ENCODE results near the gene VAT1L.
A peak's percentile ranks its signal among the peaks of the same experiment; 100 is the strongest.

VAT1L gene

DNA sequence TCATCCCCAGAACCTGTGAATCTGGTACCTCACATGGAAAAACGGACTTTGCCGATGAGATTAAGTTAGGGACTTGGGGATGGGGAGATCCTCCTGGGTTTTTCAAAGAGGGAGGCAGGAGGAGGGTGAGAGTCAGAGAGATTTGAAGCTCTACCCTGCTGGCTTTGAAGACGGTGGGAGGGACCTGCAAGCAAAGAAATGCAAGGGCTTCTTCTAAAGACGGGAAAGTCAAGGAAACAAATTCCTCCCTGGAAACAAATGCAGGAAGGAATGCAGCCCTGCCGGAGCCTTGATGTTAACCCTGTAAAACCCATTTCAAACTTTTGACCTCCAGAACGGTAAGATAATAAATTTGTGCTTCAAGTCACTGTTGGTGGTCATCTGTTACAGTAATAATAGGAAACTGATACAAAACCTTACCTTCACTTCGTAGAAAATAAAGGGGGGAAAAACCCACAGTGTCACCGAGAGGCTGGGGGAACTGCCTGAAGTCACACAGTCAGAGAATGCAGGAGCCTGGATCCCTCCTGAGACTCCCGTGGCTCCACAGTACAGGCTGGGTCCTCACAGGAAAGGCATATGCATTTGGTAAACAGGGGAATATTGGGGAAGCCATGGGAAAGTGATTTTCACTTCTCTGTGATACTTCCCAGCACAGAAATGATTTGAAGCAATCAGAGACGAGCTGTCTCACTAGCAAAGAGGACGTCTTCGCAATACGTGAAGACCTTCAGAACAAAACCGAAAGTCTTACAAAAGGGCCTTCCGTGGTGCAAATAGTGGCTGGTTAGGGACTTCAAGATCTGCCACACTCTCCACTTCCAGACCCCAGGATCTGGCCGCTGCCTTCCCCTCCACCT lies 175.1 kb downstream of the VAT1L start:
- DNase-seq (ENCODE audit: low read depth): peak; percentile 73
- H3K4me3 ChIP-seq (ENCODE audit: low read depth, low read length): peak overlapping the region; percentile 37
- TF ChIP-seq, protein P1, sequence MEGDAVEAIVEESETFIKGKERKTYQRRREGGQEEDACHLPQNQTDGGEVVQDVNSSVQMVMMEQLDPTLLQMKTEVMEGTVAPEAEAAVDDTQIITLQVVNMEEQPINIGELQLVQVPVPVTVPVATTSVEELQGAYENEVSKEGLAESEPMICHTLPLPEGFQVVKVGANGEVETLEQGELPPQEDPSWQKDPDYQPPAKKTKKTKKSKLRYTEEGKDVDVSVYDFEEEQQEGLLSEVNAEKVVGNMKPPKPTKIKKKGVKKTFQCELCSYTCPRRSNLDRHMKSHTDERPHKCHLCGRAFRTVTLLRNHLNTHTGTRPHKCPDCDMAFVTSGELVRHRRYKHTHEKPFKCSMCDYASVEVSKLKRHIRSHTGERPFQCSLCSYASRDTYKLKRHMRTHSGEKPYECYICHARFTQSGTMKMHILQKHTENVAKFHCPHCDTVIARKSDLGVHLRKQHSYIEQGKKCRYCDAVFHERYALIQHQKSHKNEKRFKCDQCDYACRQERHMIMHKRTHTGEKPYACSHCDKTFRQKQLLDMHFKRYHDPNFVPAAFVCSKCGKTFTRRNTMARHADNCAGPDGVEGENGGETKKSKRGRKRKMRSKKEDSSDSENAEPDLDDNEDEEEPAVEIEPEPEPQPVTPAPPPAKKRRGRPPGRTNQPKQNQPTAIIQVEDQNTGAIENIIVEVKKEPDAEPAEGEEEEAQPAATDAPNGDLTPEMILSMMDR (IDR thresholded peaks at IDR 0.05; ENCODE audit: insufficient read depth, low read depth, low read length, missing control alignments): no peak

DNA sequence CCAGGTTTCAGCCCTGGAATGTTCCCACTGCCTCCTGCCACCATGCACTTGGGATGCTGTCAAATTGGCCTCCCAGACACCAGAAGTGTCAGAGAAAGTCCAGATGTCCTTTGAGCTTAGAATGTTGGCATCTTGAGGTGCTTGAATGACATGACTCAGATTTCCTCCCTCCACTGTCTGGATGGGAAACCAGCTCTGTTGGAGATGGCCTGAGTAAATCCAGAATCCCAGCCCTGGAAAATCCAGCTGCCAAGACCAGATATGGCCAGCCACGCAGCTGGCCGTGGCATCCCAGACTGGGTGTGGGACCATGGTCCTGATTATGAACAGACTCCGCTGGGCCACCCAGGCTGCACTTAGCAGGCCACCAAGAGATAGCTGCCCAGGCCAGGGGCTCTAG lies 177.0 kb downstream of the VAT1L start:
- TF ChIP-seq, protein P1 (IDR thresholded peaks at IDR 0.05; ENCODE audit: insufficient read depth, low read depth, low read length, missing control alignments): no peak

DNA sequence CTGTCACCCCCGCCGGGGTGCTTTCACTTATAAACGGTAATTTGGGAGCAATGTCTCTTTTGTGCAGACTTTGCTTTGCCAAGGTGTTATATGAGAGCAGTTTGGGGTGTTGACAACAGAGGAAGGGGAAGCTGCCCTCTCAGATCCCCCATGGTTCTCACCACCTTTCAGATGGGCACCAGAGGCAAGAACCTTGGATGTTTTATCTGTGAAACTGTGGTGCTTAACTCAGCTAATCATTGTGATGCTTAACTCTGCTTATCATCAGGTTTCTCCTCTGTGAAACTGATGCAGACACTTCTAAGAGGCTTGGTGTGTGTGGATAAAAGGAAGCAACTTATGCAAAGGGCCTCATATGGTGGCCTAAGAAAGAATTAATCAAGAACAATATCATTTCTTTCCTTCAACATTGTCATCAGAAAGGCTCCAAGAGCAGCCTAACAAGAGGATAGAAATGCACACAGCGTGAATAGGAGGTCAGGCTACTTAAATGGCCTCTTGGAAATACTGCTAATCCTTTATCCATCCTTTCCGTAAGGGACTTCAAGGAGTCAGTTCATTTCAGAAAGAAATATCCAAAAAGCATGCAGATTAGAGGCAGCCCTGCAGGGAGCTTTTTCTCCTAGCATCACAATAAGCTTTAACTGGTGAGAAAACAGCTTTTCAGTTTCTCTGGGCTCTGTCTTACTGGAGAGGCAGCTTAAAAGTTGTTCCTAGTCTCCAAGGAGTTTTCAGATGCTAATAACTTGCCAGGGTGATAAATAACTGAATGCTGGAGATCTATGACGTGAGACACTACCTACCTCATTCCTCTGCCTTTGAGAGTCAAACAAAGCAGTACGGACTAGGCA lies 178.9 kb downstream of the VAT1L start:
- no peak overlapping the region for H3K4me3 ChIP-seq (ENCODE audit: low read depth, low read length)
- TF ChIP-seq, protein P1 (IDR thresholded peaks at IDR 0.05; ENCODE audit: insufficient read depth, low read depth, low read length, missing control alignments): no peak
- DNase-seq (ENCODE audit: low read depth): no peak

More for the DNA sequence above, 177.0 kb downstream of the VAT1L start:
- H3K4me3 ChIP-seq (ENCODE audit: low read depth, low read length): no peak overlapping the region
- DNase-seq (ENCODE audit: low read depth): no peak

DNA sequence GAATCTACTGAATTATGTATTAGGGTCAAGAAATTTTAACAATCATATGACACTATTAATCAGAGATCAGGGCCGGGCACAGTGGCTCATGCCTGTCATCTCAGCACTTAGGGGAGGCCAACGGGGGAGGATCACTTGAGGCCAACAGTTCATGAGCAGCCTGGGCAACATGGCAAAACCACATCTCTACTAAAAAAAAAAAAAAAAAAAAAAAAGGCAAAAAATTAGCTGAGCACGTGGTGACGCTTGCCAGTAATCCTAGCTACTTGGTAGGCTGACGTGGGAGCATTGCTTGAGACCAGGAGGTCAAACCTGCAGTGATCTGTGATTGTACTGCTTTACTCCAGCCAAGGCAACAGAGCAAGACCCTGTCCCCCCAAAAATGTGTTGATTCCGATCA lies 181.5 kb downstream of the VAT1L start:
- TF ChIP-seq, protein P1 (IDR thresholded peaks at IDR 0.05; ENCODE audit: insufficient read depth, low read depth, low read length, missing control alignments): no peak
- H3K4me3 ChIP-seq (ENCODE audit: low read depth, low read length): no peak overlapping the region
- no peak for DNase-seq (ENCODE audit: low read depth)

DNA sequence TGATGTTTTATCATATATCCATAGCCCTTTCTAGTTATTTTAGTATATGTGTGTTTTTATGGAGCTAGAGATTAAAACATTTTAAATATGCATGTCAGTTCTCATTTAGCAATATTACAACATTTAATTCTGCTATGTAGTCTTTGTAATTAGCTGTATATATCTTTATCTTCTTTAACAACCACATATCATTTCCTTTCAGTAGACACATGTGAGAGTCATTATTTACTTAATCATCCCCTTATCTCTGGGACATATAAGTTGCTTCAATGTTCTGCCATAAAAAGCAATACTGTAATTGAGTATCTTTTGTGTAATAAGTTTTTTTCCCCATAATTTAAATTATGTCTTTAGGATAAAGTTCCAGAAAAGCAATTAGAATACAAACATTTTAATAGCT lies 182.0 kb downstream of the VAT1L start:
- DNase-seq (ENCODE audit: low read depth): no peak
- H3K4me3 ChIP-seq (ENCODE audit: low read depth, low read length): no peak overlapping the region
- TF ChIP-seq, protein P1 (IDR thresholded peaks at IDR 0.05; ENCODE audit: insufficient read depth, low read depth, low read length, missing control alignments): no peak

DNA sequence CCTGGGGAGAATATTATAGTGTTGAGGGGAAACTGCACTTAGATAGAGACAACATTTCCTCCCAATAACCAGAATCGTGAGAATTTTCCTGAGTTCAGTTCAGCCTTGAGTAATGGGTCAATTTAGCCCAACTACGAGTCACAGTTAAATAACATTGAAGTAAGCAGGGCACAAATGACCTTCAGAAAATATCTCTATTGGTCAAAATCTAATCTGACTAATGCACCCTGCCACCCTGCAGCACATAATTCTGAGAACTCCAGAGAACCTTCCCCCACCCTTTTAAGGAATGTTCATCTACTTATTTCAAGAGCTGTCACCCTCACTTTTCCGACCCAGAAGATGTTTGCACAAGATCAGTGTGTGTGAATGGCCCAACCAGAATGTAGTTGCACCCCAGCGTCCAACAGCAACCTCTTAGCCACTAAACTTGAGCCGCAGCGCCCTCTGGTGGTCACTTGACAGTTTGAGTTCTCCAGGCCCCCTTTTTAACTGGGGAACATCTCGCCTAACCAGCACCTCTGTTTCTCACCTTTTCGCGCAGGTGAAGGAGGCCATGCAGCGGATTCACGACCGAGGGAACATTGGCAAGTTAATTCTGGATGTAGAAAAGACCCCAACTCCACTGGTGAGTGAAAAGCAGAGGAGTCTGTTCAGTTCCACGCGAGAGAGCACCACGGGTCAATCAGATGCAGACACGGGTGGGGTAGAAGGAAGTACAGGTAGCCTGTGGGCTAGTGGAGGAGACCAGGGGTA lies 183.1 kb downstream of the VAT1L start:
- TF ChIP-seq, protein P1 (IDR thresholded peaks at IDR 0.05; ENCODE audit: insufficient read depth, low read depth, low read length, missing control alignments): peak; percentile 75
- no peak overlapping the region for H3K4me3 ChIP-seq (ENCODE audit: low read depth, low read length)
- peak; percentile 82 for DNase-seq (ENCODE audit: low read depth)

All from GM12865 (cell line).